GM19395 (cell line): Measurements from ENCODE around the gene RPL41.
"Not testable (repeated sequence)": the region's sequence is repeated elsewhere in the genome, so short reads cannot be mapped to it uniquely, and the experiment has no call there.

ENCODE experiments used
- ATAC-seq: cut with Tn5 transposase; IDR thresholded peaks from one replicate; pipeline ENCODE4 v1.9.1; 2021; ENCODE audit warnings: mild to moderate bottlenecking, moderate library complexity; ENCODE audit not compliant: unreplicated experiment

The RPL41 gene

GRCh38 chr12:56116267-56117081 is at the start of gene RPL41:
RPL41 (plus strand) TSS chr12:56116633.
- peak; percentile 56 for ATAC-seq

GRCh38 chr12:56071648-56072047 is 44.8 kb upstream of the RPL41 start:
- no peak for ATAC-seq

- no peak for ATAC-seq
Observed at GRCh38 chr12:56074396-56074795, 42.0 kb upstream of the RPL41 start.

GRCh38 chr12:56077966-56078365 is 38.5 kb upstream of the RPL41 start:
- not testable (repeated sequence) for ATAC-seq

GRCh38 chr12:56078427-56078826 is 38.0 kb upstream of the RPL41 start:
- ATAC-seq: no peak

- peak; percentile 74 for ATAC-seq
Observed at GRCh38 chr12:56078931-56079722, 37.3 kb upstream of the RPL41 start.

- peak; percentile 34 for ATAC-seq
Observed at GRCh38 chr12:56079723-56080555, 36.5 kb upstream of the RPL41 start, which contains the start of gene ERBB3. ERBB3 (plus strand) TSS chr12:56080165; CDS start chr12:56080301, 136 bp downstream.

- no peak for ATAC-seq
Observed at GRCh38 chr12:56080556-56081138, 35.8 kb upstream of the RPL41 start.

- no peak for ATAC-seq
Observed at GRCh38 chr12:56081393-56082347, 34.8 kb upstream of the RPL41 start.

GRCh38 chr12:56082382-56082781 is 34.1 kb upstream of the RPL41 start:
- no peak for ATAC-seq

GRCh38 chr12:56082967-56083366 is 33.5 kb upstream of the RPL41 start:
- no peak for ATAC-seq

GRCh38 chr12:56084958-56085543 is 31.4 kb upstream of the RPL41 start:
- no peak for ATAC-seq

GRCh38 chr12:56086096-56086495 is 30.3 kb upstream of the RPL41 start:
- ATAC-seq: no peak

- no peak for ATAC-seq
Observed at GRCh38 chr12:56086608-56087007, 29.8 kb upstream of the RPL41 start.

GRCh38 chr12:56087220-56087619 is 29.2 kb upstream of the RPL41 start:
- ATAC-seq: no peak

GRCh38 chr12:56097738-56098137 is 18.7 kb upstream of the RPL41 start:
- no peak for ATAC-seq

GRCh38 chr12:56098592-56098991 is 17.8 kb upstream of the RPL41 start:
- ATAC-seq: no peak

- no peak for ATAC-seq
Observed at GRCh38 chr12:56099787-56100186, 16.6 kb upstream of the RPL41 start.

GRCh38 chr12:56101045-56101444 is 15.4 kb upstream of the RPL41 start:
- ATAC-seq: no peak
